GM21423 (cell line): ENCODE measurements around the gene PRKX.
"Not testable (repeated sequence)": the region's sequence is repeated elsewhere in the genome, so short reads cannot be mapped to it uniquely, and the experiment has no call there.

Experiments used
- ATAC-seq: cut with Tn5 transposase; IDR thresholded peaks from one replicate; pipeline ENCODE4 v1.9.1; 2021; ENCODE audit warnings: mild to moderate bottlenecking, moderate library complexity; ENCODE audit not compliant: unreplicated experiment

PRKX gene

GRCh38 chrX:3713225-3713936 is at the start of gene PRKX:
PRKX (minus strand) TSS chrX:3713649; CDS start chrX:3713253, 396 bp downstream.
- peak; percentile 74 for ATAC-seq

- ATAC-seq = no peak
These were observed 49.7 kb upstream of the PRKX start for GRCh38 chrX:3763111-3763510.

- no peak for ATAC-seq
These were observed 44.1 kb upstream of the PRKX start for GRCh38 chrX:3757510-3758025.

- no peak for ATAC-seq
These were observed 34.7 kb upstream of the PRKX start for GRCh38 chrX:3748052-3748559.

- no peak for ATAC-seq
These were observed 30.5 kb upstream of the PRKX start for GRCh38 chrX:3743801-3744439.

GRCh38 chrX:3740946-3741345 is 27.5 kb upstream of the PRKX start:
- not testable (repeated sequence) for ATAC-seq

- ATAC-seq = no peak
These were observed 25.1 kb upstream of the PRKX start for GRCh38 chrX:3738509-3738908.

GRCh38 chrX:3736536-3736935 is 23.1 kb upstream of the PRKX start:
- ATAC-seq = not testable (repeated sequence)

GRCh38 chrX:3735891-3736290 is 22.4 kb upstream of the PRKX start:
- not testable (repeated sequence) for ATAC-seq

- not testable (repeated sequence) for ATAC-seq
These were observed 21.0 kb upstream of the PRKX start for GRCh38 chrX:3734456-3734855.

- no peak for ATAC-seq
These were observed 19.6 kb upstream of the PRKX start for GRCh38 chrX:3733043-3733430.

GRCh38 chrX:3732326-3733042 is 19.0 kb upstream of the PRKX start:
- not testable (repeated sequence) for ATAC-seq

- no peak for ATAC-seq
These were observed 15.0 kb upstream of the PRKX start for GRCh38 chrX:3728454-3728853.

GRCh38 chrX:3723460-3723859 is 10.0 kb upstream of the PRKX start:
- ATAC-seq = not testable (repeated sequence)

GRCh38 chrX:3717742-3718420 is 4.4 kb upstream of the PRKX start:
- no peak for ATAC-seq

GRCh38 chrX:3715921-3716320 is 2.5 kb upstream of the PRKX start:
- no peak for ATAC-seq

GRCh38 chrX:3714706-3715479 is 1.4 kb upstream of the PRKX start:
- not testable (repeated sequence) for ATAC-seq

- ATAC-seq = no peak
These were observed 537 bp upstream of the PRKX start for GRCh38 chrX:3713937-3714434.

- peak; percentile 21 for ATAC-seq
These were observed 602 bp downstream of the PRKX start for GRCh38 chrX:3712870-3713224.
